COLO668 (cell line): ENCODE data around the gene CYP2B6.
"Not testable (repeated sequence)": the region's sequence is repeated elsewhere in the genome, so short reads cannot be mapped to it uniquely, and the experiment has no call there.

ENCODE experiments used
- DNase-seq: peaks from one replicate; lab custom pipeline; 2025; ENCODE audit not compliant: unreplicated experiment; lab: John Stamatoyannopoulos, UW

Gene CYP2B6

GRCh38 chr19:40990972-40991381, at the start of gene CYP2B6:
TSS of gene CYP2B6 (plus strand) at chr19:40991282. CDS start at chr19:40991306, 24 bp downstream.
- no peak for DNase-seq

DNA sequence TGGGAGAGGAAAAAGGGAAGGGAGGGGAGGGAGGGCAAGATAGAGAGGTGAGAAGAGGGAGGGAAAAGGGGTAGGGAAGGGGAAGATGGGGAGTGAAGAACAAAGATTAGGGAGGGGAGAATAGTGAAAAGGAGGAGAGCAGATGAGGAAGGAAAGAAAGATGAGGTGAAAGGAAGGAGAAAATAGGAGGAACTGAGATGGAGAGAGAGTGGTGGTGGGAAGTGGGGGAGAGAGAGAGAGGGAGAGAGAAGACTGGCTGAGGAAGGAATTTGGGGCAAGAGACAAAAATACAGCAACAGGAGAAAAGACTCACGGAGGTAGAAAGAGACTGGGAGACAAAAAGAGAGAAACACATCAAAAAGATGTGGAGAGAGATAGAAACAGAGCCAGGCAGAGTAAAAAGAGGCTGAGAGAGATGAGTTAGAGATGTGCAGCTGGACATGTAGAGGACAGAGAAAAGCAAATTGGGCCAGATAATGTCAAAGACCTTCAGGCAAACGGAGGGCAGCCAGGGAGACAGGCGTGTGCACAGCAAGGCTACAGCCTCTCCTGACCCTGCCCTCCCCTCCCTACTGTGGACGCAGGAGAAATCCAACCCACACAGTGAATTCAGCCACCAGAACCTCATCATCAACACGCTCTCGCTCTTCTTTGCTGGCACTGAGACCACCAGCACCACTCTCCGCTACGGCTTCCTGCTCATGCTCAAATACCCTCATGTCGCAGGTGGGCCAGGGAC, 49.4 kb upstream of the CYP2B6 start:
- DNase-seq = no peak

GRCh38 chr19:40945645-40946044, 45.4 kb upstream of the CYP2B6 start:
- no peak for DNase-seq

DNA sequence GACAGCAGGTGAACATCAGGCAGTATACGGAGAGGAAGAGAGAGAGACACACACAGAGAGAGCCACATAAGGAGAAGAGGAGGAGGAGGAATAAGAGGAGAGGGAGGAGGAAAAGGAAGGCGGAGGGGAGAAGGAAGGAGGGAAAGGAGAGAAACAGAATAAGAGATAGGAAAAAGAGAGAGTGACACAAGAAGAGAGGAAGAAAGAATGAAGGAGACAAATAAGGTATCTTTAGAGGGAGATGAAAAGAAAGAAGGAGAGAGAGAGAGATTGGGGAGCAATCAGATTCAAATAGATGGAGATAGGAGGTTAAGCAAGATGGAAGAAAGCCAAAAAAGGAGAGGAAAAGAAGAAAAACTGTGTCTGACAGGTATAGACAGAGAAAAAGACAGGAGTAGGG, 44.0 kb upstream of the CYP2B6 start:
- DNase-seq = no peak

GRCh38 chr19:40947573-40947972, 43.5 kb upstream of the CYP2B6 start:
- no peak for DNase-seq

GRCh38 chr19:40948580-40949299, 42.3 kb upstream of the CYP2B6 start:
- no peak for DNase-seq

DNA sequence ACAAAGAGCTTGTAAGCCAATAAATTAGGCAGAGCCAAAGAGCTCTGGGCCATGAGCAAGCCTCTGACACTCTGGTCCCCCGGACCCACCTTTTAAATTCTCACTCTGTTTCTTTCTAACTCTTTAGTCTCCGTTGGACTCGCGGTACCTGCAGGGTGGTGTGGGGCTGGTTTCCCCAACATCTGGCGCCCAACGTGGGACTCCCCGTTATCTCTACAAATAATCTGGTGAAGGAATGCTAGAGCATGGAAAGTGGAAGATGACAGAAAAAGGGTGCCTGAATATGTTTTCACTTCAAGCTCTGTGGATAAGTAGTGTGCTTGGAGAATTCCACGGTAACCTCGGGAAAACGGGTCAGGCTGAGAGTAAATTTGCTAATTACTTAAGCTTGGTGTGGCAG, 36.5 kb upstream of the CYP2B6 start:
- no peak for DNase-seq

DNA sequence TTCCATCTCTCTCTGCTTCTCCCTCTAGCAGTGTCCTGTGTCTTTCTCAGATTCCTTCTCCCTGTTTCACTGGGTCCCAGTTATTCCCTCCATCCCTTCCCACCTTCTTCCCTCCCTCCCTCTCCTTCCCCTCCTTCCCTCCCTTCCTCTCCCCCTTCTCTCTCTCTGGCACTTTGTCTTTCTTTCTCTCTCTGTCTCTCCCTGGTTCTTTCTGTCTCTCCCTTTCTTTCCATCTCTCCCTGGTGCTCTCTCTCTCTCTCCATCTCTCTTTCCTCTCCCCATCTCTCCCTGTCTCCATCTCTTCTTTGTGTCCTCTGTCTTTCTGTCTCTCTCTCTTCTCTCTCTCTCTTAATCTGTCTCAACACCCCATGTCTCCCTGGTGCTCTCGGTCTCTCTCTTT, 31.7 kb upstream of the CYP2B6 start:
- no peak for DNase-seq

DNA sequence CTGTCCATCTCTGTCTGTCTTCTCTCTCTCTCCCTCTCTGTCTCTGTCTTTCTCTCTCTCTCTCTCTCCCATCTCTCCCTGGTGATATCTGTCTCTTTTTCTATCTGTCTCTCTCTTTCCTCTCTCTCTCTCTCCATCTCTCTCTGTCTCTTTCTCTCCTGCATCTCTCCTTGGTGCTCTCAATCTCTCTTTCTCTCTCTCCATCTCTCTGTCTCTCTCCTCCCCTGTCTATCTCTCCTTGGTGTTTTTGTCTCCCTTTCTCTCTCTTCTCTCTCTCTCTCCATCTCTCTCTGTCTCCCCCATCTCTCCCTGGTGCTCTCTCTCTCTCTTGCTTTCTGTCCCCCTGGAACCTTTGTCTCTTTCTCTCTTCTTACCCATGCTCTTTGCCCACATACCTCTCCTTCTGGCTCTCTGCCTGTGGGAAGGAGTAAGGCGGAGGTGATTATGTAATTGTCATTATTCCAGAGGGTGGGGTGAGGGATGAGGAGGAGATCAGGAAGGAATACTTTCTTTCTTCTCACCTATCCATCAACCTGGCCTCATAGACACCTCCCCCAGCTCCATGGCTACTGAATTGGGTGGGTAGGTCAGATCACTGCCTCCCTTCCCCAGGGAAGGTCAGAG, 30.9 kb upstream of the CYP2B6 start:
- DNase-seq = no peak

GRCh38 chr19:40960780-40961179, 30.3 kb upstream of the CYP2B6 start:
- no peak for DNase-seq

DNA sequence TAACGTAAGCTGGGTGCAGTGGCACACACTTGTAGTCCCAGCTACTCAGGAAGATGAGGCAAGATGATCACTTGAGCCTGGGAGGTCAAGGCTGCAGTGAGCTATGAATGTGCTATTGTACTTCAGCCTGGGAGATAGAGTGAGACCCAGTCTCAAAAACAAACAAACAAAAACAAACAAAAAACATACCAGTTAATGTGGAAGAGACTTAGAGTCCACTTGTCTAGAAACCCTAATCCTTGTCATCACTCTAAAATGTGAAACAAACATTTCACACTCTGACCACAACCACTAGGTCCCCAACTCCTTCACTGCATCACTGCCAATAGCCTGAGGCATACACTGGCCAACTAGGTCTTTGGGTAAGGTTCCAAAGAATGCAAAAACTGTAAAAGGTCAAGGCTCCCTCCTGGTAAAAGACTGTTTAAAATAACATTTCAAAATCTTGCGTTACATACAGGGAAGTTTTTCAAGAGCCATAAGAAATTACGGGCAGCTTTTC, 28.6 kb upstream of the CYP2B6 start:
- no peak for DNase-seq

DNA sequence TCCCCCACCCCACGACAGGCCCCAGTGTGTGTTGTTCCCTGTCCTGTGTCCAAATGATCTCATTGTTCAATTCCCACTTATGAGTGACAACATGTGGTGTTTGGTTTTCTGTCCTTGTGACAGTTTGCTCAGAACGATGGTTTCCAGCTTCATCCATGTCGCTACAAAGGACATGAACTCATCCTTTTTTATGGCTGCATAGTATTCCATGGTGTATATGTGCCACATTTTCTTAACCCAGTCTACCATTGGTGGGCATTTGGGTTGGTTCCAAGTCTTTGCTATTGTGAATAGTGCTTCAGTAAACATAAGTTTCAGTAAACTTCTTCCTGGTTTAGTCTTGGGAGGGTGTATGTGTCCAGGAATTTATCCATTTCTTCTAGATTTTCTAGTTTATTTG, 26.7 kb upstream of the CYP2B6 start:
- not testable (repeated sequence) for DNase-seq

GRCh38 chr19:40965351-40965750, 25.7 kb upstream of the CYP2B6 start:
- DNase-seq = not testable (repeated sequence)

DNA sequence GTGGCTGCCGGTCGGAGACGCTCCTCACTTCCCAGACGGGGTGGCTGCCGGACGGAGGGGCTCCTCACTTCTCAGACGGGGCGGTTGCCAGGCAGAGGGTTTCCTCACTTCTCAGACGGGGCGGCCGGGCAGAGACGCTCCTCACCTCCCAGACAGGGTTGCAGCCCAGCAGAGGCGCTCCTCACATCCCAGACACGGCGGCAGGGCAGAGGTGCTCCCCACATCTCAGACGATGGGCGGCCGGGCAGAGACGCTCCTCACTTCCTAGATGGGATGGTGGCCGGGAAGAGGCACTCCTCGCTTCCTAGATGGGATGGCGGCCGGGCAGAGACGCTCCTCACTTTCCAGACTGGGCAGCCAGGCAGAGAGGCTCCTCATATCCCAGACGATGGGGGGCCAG, 24.5 kb upstream of the CYP2B6 start:
- DNase-seq = not testable (repeated sequence)

- not testable (repeated sequence) for DNase-seq
These were observed 23.0 kb upstream of the CYP2B6 start for GRCh38 chr19:40968065-40968464.

DNA sequence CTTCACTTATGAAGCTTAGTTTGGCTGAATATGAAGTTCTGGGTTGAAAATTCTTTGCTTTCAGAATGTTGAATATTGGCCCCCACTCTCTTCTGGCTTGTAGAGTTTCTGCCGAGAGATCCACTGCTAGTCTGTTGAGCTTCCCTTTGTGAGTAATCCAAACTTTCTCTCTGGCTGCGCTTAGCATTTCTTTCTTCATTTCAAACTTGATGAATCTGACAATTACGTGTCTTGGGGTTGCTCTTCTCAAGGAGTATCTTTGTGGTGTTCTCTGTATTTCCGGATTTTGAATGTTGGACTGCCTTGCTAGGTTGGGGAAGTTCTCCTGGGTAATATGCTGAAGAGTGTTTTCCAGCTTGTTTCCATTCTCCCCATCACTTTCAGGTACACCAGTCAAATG, 21.4 kb upstream of the CYP2B6 start:
- not testable (repeated sequence) for DNase-seq

DNA sequence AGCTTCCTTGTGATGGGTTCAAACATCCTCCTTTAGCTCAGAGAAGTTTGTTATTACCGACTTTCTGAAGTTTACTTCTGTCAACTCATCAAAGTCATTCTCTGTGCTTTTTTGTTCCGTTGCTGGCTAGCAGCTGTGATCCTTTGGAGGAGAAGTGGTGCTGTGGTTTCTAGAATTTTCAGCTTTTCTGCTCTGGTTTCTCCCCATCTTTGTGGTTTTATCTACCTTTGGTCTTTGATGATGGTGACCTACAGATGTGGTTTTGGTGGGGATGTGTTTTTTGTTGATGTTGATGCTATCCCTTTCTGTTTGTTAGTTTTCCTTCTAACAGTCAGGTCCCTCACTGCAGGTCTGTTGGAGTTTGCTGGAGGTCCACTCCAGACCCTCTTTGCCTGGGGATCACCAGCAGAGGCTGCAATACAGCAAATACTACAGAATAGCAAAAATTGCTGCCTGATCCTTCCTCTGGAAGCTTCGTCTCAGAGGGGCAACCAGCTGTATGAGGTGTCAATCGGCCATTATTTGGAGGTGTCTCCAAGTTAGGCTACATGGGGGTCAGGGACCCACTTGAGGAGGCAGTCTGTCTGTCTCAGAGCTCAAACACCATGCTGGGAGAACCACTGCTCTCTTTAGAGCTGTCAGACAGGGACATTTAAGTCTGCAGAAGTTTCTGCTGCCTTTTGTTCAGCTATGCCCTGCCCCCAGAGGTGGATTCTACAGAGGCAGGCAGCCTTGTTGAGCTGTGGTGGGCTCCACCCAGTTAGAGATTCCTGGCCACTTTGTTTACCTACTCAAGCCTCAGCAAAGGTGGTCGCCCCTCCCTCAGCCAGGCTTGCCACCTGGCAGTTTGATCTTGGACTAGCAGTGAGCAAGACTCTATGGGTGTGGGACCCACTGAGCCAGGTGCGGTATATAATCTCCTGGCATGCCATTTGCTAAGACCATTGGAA, 20.4 kb upstream of the CYP2B6 start:
- not testable (repeated sequence) for DNase-seq

GRCh38 chr19:40974633-40975037, 16.4 kb upstream of the CYP2B6 start:
- DNase-seq = peak; percentile 49

DNA sequence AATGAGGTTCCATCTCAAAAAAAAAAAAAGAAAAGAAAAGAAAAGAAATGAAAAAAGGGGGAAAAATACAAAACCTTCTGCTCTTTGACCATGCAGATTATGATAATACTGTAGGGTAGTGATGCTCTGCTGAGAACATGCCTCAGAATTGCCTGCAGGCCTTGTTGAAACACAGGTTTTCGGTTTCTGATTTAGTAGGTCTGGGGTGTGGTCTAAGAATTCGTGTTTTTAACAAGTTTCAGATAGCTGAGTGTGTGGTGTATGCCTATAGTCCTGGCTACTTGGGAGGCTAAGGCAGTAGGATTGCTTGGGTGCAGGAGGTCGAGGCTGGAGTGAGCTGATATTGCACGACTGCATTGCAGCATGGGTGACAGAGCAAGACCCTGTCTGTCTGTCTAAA, 14.9 kb upstream of the CYP2B6 start:
- no peak for DNase-seq

- no peak for DNase-seq
These were observed 14.4 kb upstream of the CYP2B6 start for GRCh38 chr19:40976724-40977123.

GRCh38 chr19:40979759-40980158, 11.3 kb upstream of the CYP2B6 start:
- not testable (repeated sequence) for DNase-seq
